ENCODE measurements around the gene CETN2. TPM values are rescaled to one million over a fixed set of nuclear protein-coding genes. Genes with fewer than 3 reads are reported as not detected.

Gene CETN2
- 10 to 100 TPM; 11.1 to 29.1 (median 20.3) TPM for polyA plus RNA-seq
- long read RNA-seq, donor 1, transcript CETN2-201 (5 exons, 1,454 nt): major isoform, 21 of 30 reads
- long read RNA-seq, donor 1, partial matches to known transcripts: 9 of 30 reads
- long read RNA-seq, donor 1, other reads (novel, unspliced or antisense): 0 of 30 reads
- long read RNA-seq, donor 2, partial matches to known transcripts: 0 of 2 reads
- long read RNA-seq, donor 2, other reads (novel, unspliced or antisense): 0 of 2 reads
- long read RNA-seq, donor 3, transcript CETN2-201 (5 exons, 1,454 nt): major isoform, 11 of 11 reads
- long read RNA-seq, donor 3, partial matches to known transcripts: 0 of 11 reads
- long read RNA-seq, donor 3, other reads (novel, unspliced or antisense): 0 of 11 reads
- long read RNA-seq, donor 4: 0 reads
- long read RNA-seq, donor 5, partial matches to known transcripts: 0 of 4 reads
- long read RNA-seq, donor 5, other reads (novel, unspliced or antisense): 0 of 4 reads
- long read RNA-seq, donor 6, partial matches to known transcripts: 0 of 3 reads
- long read RNA-seq, donor 6, other reads (novel, unspliced or antisense): 0 of 3 reads
- long read RNA-seq, donor 7, transcript CETN2-201 (5 exons, 1,454 nt): major isoform, 22 of 27 reads
- long read RNA-seq, donor 7, partial matches to known transcripts: 5 of 27 reads
- long read RNA-seq, donor 7, other reads (novel, unspliced or antisense): 0 of 27 reads
- long read RNA-seq, donor 8, partial matches to known transcripts: 0 of 2 reads
- long read RNA-seq, donor 8, other reads (novel, unspliced or antisense): 0 of 2 reads
- long read RNA-seq, donor 9, partial matches to known transcripts: 0 of 1 reads
- long read RNA-seq, donor 9, other reads (novel, unspliced or antisense): 0 of 1 reads
- long read RNA-seq, donor 10, transcript CETN2-201 (5 exons, 1,454 nt): major isoform, 12 of 20 reads
- long read RNA-seq, donor 10, partial matches to known transcripts: 8 of 20 reads
- long read RNA-seq, donor 10, other reads (novel, unspliced or antisense): 0 of 20 reads

DNA sequence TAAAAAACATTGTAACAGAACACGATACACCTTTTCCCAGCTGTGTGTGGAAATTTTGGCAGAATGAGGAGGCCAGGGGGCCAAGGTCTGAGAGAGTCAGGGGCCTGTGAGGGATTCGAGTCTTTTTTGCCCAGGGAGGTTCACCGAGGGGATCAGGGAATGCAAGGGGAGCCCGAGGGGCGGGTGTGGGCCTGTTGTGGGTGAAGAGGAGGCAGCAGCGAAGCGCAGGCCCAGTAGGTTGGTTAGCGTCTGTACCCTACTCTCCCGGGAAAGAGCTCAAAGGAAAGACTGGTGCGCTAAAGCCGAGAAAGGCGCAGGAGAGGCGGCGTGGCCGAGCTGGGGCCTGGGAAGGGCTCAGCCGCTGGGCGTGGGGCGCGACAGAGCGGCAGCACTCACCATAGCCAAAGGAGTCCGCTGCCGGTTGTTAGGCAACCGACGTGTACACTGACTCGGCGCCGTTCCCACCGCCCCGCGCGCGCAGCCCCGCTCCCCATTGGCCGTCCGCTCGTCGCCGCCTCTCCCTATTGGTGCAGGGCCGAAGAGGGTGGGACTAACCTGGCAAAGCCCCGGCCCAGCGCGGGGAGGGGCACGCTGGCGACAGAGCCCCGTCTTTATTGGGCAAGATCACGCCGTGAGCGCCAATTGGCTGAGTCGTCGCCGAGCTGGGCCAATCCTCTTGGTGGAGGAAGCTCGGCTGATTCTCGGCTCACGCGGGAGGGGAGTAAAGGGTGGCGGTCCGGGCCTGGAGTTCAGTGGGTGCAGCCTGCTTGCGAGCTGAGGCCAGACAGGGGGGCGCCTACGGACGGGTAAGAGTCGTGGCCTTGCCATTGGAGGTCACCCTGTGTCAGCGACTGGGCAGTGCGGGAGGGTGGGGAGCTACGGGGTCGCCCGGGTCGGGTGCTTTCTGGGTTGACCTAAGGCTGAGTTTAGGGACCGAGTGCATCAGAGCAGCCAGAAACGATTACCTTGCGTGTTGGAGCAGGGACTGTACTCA is at the start of gene CETN2, which contains the start of gene NSDHL:
Gene CETN2, minus strand, starts transcription at position 446 of the 994 bp plus-strand sequence. Its CDS starts 47 bp downstream, at position 399.
Gene NSDHL, plus strand, starts transcription at position 752 of the 994 bp plus-strand sequence. CDS start 15,262 bp downstream, outside the sequence.
- no peaks in the 10 kb centered on the region for H3K4me1 ChIP-seq (ENCODE audit: control insufficient read depth in 3 of 3, insufficient read depth in 2 of 3, low read depth in 1 of 3, low read length in 2 of 3)
- FAIRE-seq (no peak), DNase-seq (peak; percentile 94 to 95)
- peak within 1 kb of the TSS; percentile 32 to 79 (median 65) for H3K27ac ChIP-seq (ENCODE audit: low read depth in 1 of 3, low read length in 2 of 3)
- H3K27me3 ChIP-seq (ENCODE audit: control insufficient read depth in 3 of 3, insufficient read depth in 3 of 3, low read length in 3 of 3): no peaks in the 10 kb centered on the region
- WGBS, 3 donors: 1 to 45% (median 16%) methylated on average over 32 to 71 of the region's 71 CpGs
- H3K36me3 ChIP-seq (ENCODE audit: control insufficient read depth in 3 of 3, insufficient read depth in 2 of 3, low read depth in 1 of 3, low read length in 3 of 3): peaks cover 0 to 18% (median 0%) of the 10 kb centered on the region in 3 donors
- peak within 1 kb of the TSS; percentile 49 to 72 (median 64) for H3K4me3 ChIP-seq (ENCODE audit: low read depth in 1 of 3, low read length in 3 of 3)
- H3K9me3 ChIP-seq (ENCODE audit: control insufficient read depth in 2 of 2, insufficient read depth in 1 of 2, low read depth in 1 of 2, low read length in 1 of 2): no peaks in the 10 kb centered on the region

DNA sequence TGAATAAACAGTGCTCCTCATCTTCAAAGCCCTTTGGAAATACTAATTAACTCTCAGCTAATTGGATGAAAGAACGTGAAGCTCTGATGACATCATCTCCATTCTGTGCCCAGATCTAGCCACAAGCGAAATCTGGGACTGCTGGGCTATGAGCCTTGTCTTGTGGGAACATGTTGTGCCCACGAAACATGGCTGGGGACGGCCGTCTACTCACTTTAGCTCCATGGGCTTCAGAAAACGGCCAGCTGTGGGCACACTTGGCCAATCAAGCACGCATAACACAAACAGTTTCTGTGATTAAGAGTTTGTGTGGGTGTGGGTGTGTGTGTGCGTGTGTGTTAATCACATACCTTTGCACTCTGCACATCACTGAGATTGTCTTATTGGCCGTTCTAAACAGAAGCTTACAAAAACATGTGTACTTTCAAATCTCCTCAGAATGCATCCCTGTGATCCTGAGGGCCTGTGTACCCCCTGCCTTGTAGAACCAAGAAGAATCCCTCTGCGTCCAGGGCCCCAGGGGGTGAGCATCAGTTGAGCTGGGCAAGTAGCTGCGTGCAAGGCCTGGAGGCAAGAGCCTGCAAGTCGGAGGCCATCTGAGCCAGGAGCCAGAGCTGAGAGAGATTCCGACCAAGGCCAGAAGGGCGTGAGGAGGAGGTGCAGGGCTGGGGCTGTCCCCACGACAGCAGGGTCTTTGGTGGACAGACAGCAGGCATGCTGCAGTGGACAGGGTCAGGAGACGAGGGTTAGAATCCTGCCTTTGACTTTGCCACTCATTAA is 48.6 kb upstream of the CETN2 start:
- WGBS, 3 donors: 73 to 79% (median 75%) methylated on average over 13 to 16 of the region's 16 CpGs
- Histone ChIP-seq H3K4me1 (ENCODE audit: control insufficient read depth in 3 of 3, insufficient read depth in 2 of 3, low read depth in 1 of 3, low read length in 2 of 3) (no peaks in the 10 kb centered on the region), H3K9me3 (ENCODE audit: control insufficient read depth in 2 of 2, insufficient read depth in 1 of 2, low read depth in 1 of 2, low read length in 1 of 2) (no peaks in the 10 kb centered on the region), H3K27ac (ENCODE audit: low read depth in 1 of 3, low read length in 2 of 3) (no peak overlapping the region), H3K4me3 (ENCODE audit: low read depth in 1 of 3, low read length in 3 of 3) (no peak overlapping the region), H3K36me3 (ENCODE audit: control insufficient read depth in 3 of 3, insufficient read depth in 2 of 3, low read depth in 1 of 3, low read length in 3 of 3) (no peaks in the 10 kb centered on the region), H3K27me3 (ENCODE audit: control insufficient read depth in 3 of 3, insufficient read depth in 3 of 3, low read length in 3 of 3) (no peaks in the 10 kb centered on the region)
- DNase-seq: no peak
- FAIRE-seq: no peak

DNA sequence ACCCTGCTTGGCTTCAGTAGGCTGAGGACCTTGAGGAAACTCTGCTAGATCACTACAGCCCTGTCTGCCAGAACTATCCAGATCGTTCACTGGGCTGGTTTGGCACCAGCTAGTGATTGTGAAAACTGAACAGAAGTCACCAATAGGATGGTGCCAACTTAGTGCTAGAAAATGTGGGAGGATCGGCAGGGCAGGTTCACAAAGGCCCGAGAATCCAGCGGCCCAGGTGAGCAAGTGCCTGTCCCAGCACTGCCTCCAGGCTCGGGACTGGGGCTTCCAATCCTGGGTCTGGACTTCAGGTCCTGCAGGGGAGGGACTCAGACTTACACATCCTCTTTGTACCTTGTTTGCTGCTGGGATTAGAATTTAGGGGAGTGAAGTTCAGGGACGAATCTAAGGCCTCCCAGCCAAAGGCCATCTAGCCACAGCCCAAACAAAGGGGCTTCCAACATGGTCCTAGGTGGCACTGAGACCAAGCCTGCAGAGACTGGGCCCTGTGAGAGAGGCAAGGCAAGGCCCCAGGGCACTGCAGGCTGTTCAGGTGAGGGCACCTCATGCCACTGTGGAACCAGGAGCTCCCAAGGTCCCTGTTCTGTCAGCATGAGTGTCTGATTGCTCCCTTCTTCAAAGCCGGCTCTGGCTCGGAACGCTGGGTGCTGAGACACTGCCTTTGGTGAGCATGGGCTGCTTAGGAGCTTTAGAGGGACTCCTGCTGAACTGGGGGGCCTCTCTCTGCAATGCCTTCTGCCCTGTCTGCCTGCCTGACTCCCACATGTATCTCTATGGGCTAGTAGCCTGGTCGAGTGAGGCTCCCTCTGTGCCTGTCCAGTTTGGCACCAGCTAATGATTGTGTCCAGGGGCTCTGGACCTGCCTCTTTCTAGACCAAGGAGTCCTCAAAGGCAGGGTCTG is 46.6 kb upstream of the CETN2 start:
- FAIRE-seq (no peak), DNase-seq (no peak)
- 79 to 84% (median 82%) methylated on average over 8 to 10 of the region's 10 CpGs for WGBS, 3 donors

DNA sequence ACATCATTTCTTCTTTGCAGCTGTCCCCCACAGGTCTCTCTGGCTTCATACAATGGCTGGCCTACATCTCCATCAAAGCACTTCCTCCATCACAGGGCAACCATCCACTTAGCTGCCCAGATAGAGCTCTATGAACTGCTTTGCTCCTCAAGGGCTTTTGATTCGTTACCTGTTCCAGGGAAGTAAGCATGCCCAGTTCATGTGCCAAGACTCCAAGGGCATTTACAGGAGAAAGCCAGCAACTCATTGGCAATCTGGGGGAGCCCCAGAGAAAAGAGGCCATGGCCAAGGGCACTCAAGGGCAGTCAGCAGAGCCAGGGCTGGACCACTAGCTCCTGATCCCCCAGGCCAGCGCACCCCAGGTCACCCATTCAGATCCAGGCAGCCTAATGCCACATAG is 42.8 kb upstream of the CETN2 start:
- H3K27ac ChIP-seq (ENCODE audit: low read depth in 1 of 3, low read length in 2 of 3): no peak overlapping the region
- H3K36me3 ChIP-seq (ENCODE audit: control insufficient read depth in 3 of 3, insufficient read depth in 2 of 3, low read depth in 1 of 3, low read length in 3 of 3): peaks cover 0 to 21% (median 3%) of the 10 kb centered on the region in 3 donors
- FAIRE-seq: no peak
- no peaks in the 10 kb centered on the region for H3K27me3 ChIP-seq (ENCODE audit: control insufficient read depth in 3 of 3, insufficient read depth in 3 of 3, low read length in 3 of 3)
- H3K9me3 ChIP-seq (ENCODE audit: control insufficient read depth in 2 of 2, insufficient read depth in 1 of 2, low read depth in 1 of 2, low read length in 1 of 2): no peaks in the 10 kb centered on the region
- WGBS, 3 donors: 71 to 96% (median 90%) methylated on average over 2 of the region's 2 CpGs
- no peaks in the 10 kb centered on the region for H3K4me1 ChIP-seq (ENCODE audit: control insufficient read depth in 3 of 3, insufficient read depth in 2 of 3, low read depth in 1 of 3, low read length in 2 of 3)
- DNase-seq: no peak
- H3K4me3 ChIP-seq (ENCODE audit: low read depth in 1 of 3, low read length in 3 of 3): no peak overlapping the region

More for the DNA sequence above, 46.6 kb upstream of the CETN2 start:
- Histone ChIP-seq H3K4me3 (ENCODE audit: low read depth in 1 of 3, low read length in 3 of 3) (no peak overlapping the region), H3K36me3 (ENCODE audit: control insufficient read depth in 3 of 3, insufficient read depth in 2 of 3, low read depth in 1 of 3, low read length in 3 of 3) (no peaks in the 10 kb centered on the region), H3K27ac (ENCODE audit: low read depth in 1 of 3, low read length in 2 of 3) (no peak overlapping the region), H3K27me3 (ENCODE audit: control insufficient read depth in 3 of 3, insufficient read depth in 3 of 3, low read length in 3 of 3) (no peaks in the 10 kb centered on the region), H3K4me1 (ENCODE audit: control insufficient read depth in 3 of 3, insufficient read depth in 2 of 3, low read depth in 1 of 3, low read length in 2 of 3) (no peaks in the 10 kb centered on the region), H3K9me3 (ENCODE audit: control insufficient read depth in 2 of 2, insufficient read depth in 1 of 2, low read depth in 1 of 2, low read length in 1 of 2) (no peaks in the 10 kb centered on the region)

DNA sequence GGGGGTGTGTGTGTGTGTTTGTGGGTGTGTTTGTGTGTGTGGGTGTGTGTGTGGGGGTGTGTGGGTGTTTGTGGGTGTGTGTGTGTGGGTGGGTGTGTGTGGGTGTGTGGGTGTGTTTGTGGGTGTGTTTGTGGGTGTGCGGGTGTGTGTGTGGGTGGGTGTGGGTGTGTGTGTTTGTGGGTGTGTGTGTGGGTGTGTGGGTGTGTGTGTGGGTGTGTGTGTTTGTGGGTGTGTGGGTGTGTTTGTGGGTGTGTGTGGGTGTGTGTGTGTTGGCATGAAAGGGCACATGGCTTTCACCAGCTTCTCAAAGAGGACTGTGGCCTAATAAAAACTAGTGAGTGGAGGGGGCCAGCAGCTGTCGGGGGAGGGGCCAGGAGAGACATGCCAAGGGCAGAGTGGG is 42.0 kb upstream of the CETN2 start:
- H3K4me1 ChIP-seq (ENCODE audit: control insufficient read depth in 3 of 3, insufficient read depth in 2 of 3, low read depth in 1 of 3, low read length in 2 of 3): no peaks in the 10 kb centered on the region
- H3K9me3 ChIP-seq (ENCODE audit: control insufficient read depth in 2 of 2, insufficient read depth in 1 of 2, low read depth in 1 of 2, low read length in 1 of 2): no peaks in the 10 kb centered on the region
- no peak overlapping the region for H3K27ac ChIP-seq (ENCODE audit: low read depth in 1 of 3, low read length in 2 of 3)
- H3K4me3 ChIP-seq (ENCODE audit: low read depth in 1 of 3, low read length in 3 of 3): no peak overlapping the region
- DNase-seq (no peak), FAIRE-seq (no peak)
- WGBS, 3 donors: 45 to 86% (median 73%) methylated on average over 1 to 2 of the region's 2 CpGs
- peaks cover 0 to 27% (median 3%) of the 10 kb centered on the region in 3 donors for H3K36me3 ChIP-seq (ENCODE audit: control insufficient read depth in 3 of 3, insufficient read depth in 2 of 3, low read depth in 1 of 3, low read length in 3 of 3)
- H3K27me3 ChIP-seq (ENCODE audit: control insufficient read depth in 3 of 3, insufficient read depth in 3 of 3, low read length in 3 of 3): no peaks in the 10 kb centered on the region

DNA sequence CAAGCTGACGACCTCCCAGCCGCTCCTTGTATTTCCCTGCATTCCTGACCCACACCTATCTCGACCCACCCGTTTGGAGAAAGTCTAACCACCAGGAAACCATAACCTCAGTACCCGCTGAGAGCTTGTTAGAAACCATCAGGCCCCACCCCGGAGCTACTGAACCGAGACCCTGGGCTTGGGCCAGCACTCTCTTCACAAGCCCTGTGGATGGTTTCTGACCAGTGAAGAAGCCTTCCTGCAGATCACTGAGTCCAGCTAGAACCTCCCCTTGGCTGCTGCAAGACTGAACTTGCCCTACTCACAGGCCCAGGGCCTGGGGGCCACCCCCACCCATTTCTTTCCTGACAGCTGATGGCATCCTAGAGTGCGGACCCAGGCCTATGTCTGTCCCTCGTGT is 40.7 kb upstream of the CETN2 start:
- Histone ChIP-seq H3K27me3 (ENCODE audit: control insufficient read depth in 3 of 3, insufficient read depth in 3 of 3, low read length in 3 of 3) (no peaks in the 10 kb centered on the region), H3K4me3 (ENCODE audit: low read depth in 1 of 3, low read length in 3 of 3) (no peak overlapping the region), H3K9me3 (ENCODE audit: control insufficient read depth in 2 of 2, insufficient read depth in 1 of 2, low read depth in 1 of 2, low read length in 1 of 2) (no peaks in the 10 kb centered on the region), H3K27ac (ENCODE audit: low read depth in 1 of 3, low read length in 2 of 3) (no peak overlapping the region), H3K36me3 (ENCODE audit: control insufficient read depth in 3 of 3, insufficient read depth in 2 of 3, low read depth in 1 of 3, low read length in 3 of 3) (peaks cover 0 to 39% (median 3%) of the 10 kb centered on the region in 3 donors), H3K4me1 (ENCODE audit: control insufficient read depth in 3 of 3, insufficient read depth in 2 of 3, low read depth in 1 of 3, low read length in 2 of 3) (no peaks in the 10 kb centered on the region)
- FAIRE-seq (no peak), DNase-seq (no peak)
- WGBS, 3 donors: 71 to 84% (median 79%) methylated on average over 8 to 9 of the region's 9 CpGs
